Stimulated activated CD8-positive, alpha-beta memory T cell treated with anti-CD3 and anti-CD28 coated beads, Interleukin-15, amount 100 ng/mL, for 48 hours (primary cell): ENCODE data around the gene C1QTNF3.

Source experiments
- DNase-seq, 2 donors: peaks; one replicate each; pipeline ENCODE4 v3.0.0-alpha.2; 2020; ENCODE audit warnings: low read depth in 2 of 2

Gene C1QTNF3

DNA sequence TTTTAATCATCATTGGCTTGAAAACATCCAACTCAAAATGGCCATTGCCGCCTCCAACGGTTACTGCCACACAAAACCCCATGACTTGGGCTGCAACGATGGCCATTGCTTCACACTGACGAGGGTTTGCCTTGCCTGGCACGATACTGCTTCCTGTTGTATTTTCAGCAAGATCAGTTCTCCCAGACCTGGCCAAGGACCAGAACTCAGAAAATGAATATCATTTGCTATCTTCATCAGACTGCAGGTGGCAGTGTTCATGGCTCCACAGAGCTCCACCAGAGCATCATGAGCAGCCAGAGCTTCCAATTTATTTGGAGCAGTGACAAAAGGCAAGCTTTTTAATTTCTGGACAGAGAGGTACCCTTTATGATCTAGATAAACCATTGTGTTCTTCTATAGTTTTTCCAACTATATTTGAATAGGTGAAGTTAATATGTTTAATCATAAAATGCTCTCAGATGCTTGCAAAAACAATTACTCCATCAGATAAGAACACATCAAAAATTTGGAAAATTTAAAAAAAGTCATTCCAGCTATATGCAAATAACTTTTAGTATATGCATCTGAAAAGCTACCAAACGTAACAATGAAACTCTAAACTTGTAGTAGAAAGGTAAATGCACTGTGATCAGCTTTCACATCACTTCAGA is 45.6 kb downstream of the C1QTNF3 start:
- no peak for DNase-seq

DNA sequence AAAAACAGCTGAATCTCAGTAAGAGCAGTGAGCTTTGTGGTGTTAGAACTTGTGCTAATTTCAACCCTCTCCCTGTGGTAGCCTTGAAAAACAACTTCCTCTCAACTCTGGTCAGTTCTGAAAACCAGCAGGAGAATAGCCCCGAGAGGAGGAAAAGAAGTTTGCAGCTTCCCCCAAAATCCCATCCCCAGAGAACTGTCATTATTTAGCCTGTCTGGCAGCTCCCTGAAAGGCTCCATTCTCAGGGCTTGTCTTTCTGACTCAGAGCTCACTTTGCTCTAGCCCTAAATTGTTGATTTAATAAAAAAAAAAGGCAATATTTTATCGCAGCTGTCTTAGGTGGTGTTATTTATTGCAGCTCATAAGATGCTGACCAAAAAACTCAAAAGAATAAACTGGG is 47.1 kb downstream of the C1QTNF3 start:
- no peak for DNase-seq

DNA sequence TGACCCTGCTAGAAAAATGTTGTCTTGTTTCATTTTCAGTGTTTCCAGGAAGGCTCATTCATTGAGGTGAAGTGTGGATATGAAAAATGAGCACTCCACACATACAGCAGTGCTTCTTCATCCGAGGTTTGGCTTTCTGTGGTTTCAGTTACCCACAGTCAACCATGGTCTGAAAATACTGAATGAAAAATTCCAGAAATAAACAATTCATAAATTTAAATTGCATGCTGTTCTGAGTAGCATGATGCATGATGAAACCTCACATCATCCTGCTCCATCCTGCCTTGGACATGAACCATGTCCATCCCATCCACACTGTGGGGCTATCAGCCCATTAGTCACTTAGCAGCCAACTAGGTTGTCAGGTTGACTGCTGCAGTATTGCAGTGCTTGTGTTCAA is 48.2 kb downstream of the C1QTNF3 start:
- no peak for DNase-seq

DNA sequence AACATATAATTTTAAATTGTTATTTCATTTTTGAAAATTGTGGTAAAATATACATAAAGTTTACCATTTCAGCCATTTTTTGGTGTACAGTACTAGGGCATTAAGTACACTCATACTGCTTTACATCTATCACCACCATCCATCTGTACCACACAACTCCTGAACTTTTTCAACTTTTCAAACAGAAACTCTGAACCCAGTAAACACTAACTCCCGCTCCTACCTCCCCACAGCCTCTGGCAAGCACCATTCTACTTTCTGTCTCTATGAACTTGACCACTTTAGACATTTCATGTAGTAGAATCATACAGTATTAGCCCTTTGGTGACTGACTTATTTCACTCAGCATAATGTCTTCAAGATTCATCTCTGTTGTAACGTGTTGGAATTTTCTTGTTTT is 50.1 kb downstream of the C1QTNF3 start:
- DNase-seq: no peak

DNA sequence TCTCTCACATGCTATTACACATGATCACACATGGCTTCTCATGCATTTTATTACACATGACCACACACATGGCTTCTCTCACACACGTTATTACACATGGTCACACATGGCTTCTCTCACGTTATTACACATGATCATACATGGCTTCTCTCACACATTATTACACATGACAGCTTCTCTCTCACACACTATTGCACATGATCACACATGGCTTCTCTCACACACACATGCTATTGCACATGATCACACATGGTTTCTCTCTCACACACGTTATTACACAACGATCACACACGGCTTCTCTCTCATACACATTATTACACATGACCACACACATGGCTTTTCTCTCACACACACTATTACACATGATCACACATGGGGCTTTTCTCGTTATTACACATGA is 57.6 kb downstream of the C1QTNF3 start:
- DNase-seq: no peak

DNA sequence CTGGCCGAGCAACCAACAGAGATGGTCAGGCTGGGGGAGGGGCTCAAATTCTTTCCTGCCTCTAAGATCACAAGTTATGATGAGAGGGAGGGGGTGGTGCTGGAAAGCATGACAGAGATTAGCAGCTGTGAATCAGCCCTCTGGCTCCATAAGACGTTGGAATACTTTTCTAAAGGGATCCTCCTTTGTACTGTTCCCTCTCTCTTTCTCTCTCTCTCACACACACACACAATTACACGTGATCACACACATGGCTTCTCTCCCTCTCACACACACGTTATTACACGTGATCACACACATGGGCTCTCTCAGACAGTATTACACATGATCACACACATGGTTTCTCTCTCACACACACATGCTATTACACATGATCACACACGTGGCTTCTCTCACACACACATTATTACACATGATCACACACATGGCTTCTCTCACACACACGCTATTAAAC is 58.3 kb downstream of the C1QTNF3 start, which contains the start of gene SLC45A2:
SLC45A2 (minus strand) TSS at position 23 of the 454 bp plus-strand sequence. CDS start 110 bp downstream, outside the sequence.
- no peak for DNase-seq

DNA sequence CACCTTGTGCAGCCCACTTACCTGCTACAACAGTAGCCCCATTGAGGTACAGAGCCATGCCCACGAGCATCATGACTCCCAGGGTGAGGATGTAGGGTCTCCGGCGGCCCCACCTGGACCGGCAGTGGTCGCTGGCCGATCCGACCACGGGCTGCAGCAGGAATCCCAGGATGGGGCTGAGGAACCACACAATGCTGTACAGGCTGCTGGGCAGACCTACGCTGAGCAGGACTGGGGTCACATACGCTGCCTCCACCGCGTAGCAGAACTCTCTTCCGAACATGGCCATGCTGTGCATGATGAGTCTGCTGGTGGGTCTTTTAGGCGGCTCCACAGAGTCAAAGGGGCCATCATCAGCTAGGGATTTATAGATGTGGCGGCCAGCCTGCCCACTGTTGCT is 58.8 kb downstream of the C1QTNF3 start:
- no peak for DNase-seq

DNA sequence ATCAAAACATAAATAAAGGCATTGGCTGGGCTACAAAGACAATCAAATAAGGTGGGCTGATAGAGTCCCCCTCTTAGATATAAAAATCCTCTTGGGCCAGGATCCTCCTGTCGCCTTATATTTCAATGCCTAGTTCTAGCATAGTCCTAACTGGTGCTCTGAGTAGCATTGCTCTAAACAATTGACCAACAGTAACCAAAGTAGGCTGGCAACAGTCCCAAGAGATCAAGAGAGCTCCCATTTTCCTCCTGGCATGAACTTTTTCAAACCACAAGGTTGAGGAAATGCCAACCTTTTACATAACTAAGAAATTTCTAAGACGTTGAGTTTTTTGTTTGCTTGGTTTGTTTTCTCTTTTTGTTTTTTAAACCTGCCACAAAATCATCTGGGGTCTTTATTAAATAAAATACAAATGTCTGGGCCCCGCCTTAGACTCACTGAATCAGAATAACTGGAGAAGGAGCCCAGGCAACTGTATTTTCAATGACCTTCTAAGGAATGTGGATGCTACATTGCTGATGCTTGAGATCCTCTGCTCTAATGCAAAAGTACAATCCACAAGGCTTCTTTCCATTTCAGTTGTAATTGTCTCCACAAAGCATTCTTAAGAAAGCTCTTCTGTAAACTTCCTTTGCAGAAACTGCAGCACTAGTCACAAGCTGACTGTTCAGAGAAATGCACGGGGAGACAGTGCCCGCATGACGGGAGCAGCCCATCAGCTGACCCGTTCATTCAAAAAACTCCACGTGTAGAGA is 61.4 kb downstream of the C1QTNF3 start:
- no peak for DNase-seq

DNA sequence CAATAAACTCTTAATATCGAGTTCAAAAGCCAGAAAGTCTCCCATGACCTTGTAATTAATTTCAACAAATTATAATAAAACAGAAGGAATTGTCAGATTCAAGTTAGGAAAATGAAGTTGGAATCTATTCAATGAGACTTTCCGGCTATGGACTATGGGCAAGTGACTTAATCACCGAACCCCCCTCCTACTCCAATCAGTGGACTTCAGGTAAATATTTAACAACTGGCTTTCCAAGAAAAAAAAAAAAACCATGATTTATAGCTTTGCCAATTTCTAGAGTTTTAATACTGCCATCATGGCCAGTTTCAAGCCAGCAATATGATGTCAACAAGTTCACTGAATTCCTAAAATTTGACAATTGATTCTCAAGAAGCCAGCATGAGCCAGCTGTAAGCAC is 63.0 kb downstream of the C1QTNF3 start:
- DNase-seq: no peak

DNA sequence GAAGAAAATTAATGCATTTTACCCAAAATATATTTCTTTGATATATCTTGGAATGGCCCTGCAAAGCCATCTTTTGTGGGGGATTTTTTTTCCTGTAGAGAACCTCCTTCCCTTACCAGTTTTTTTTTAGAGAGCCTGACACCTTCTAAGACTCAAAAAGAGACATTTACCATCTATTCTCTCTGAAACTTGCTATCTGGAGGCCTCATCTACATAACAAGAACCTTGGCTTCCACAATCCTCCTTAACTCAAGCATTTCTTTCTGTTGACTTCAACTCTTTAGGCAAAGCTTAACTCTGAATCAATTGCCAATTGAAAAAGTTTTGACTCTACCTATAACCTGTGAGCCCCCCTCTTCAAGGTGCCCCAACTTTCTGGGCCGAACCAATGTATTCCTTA is 64.7 kb downstream of the C1QTNF3 start:
- no peak for DNase-seq

DNA sequence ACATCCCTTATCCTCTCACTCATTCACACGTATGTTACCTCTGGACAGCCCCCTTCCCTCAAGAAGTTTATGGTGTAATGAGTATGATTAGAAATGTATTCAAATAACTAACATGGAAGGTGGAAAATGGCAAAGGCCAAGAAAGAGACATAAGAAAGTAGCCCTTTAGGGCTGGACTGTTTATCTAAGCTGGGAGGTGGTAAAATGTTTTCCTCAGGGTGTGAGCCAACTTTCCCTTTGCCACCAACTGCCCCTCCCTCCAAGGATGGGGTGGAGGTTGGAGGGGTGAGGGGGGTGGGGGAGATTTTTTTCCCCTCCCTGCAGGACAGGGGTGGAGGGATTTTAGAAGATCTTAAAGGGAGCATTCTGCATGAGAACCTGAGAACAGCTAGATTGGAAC is 66.7 kb downstream of the C1QTNF3 start:
- no peak for DNase-seq

DNA sequence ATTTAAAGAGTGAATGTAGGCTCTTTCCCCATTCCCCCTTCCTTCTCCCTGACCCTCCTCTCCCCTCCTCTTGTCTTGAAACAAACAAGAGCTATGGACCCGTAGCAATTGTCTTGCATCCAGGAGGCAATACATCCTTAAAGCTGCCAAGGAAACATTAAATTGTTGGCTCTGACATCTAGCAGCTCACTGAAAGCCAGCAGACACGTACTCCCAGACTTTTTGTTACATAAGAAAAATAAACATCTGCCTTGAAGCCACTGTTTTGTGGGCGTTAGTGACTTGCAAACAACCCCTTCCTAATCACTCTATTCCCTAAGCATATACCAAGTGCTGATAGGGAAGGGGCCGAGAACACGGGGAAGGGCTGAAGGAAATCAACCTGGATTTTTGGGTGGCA is 67.2 kb downstream of the C1QTNF3 start:
- DNase-seq: no peak

DNA sequence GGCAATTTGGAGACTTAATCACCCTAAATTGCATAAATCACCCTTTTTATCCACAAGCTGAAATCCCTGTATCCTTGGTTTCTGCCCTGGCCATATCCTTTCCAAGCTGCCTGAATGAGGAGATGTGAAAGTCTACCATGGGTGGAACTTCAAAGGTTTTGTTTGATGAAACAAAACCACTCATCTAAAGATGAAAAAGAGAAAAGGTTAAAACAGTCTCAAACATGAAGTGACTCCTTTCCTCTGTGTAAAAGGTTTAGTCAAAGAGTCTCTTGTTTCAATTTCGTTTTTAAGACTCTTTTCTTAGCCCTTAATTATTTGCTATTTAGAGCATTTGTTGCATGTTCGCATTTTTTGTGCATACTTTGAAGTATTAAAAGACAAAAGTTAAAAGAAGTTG is 69.7 kb downstream of the C1QTNF3 start:
- DNase-seq: no peak

DNA sequence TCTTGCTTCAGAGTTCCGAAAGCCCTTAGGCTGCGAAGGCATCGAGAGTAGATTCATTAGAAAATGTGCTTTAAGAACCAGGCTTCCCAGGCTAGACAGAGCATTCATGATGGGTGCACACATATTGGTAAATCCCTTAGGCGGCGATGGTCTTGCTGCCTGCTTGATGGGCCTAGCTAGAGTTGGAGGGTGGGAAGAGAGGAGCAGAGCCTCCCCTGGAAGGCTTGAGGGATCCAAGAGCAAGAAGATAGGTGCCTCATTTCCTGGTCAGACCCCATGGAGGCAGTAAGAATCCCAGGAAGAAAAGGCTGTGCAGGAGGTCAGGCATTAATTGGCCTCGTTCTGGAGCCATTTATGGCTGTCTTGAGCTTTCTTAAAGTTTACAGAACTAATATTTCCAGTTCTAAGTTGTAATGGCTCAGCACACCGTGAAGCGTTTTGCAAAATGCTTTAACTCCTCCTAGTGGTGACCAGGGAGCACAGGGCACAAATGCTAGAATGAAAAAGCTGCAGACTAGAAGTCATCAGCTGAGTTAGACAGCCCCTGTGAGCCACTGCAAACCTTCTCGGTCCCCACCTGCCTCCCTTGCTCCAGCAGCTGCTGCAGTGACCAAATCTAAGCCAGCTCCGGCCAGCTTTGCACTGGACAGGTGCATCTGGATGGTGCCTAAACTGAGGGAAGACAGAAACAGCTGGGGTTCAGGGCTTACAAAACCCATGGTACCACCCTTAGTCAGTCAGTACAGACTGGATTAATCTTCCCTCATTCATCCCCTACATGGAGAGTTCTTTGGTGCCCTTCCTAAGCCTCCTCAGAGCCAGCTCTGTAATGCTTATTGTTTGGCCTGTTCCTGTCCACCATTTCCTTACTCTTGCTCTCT is 73.2 kb downstream of the C1QTNF3 start:
- no peak for DNase-seq

DNA sequence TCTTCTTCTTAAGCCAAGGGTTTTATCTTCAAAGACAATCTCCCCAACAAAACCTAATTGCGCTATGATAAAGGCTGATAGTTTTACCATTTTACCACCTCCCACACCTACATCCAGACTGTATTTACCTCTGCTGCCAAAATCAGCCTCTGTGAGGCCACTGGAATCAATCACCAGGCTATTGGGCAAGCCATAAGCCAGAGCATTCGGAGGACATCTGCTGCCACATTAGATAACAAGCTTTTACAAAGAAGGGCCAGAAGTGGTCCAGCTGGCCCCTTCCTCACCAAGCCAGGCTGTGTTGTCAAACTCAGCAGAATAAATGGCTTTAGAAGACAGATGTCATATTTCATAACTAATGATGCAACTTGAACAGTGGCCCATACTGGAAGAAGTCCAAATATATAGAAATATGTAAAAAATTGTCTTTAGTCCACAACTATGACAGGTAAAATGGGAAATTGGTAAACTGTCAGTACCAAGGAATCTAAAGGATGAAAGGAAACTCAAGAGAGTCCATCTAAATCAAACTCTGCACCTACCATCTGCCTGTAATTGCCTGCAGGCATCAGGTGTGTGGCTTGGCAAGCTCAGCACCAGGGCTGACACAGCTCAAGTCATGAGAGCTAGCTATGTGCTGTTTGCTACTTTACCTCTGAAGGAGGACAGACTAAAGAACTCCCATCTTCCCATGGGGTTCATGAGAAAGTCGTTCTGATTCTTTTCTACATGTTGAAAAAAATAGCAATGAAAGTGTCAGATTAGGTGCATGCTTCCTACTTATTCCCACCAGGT is 74.6 kb downstream of the C1QTNF3 start:
- DNase-seq: no peak
